SH-SY5Y (cell line): Measurements from ENCODE around the gene ISCA2.

ENCODE experiments used
- GATA2 ChIP-seq: IDR thresholded peaks from 2 replicates; pipeline ENCODE4 v1.6.1; 2011; ENCODE audit warnings: mild to moderate bottlenecking, low read depth, low read length
- GATA3 ChIP-seq: IDR thresholded peaks from 2 replicates; pipeline ENCODE4 v1.6.1; 2011; ENCODE audit warnings: low read depth, mild to moderate bottlenecking, low read length, moderate library complexity

GRCh38 chr14:74478996-74479635 lies 14.4 kb upstream of the ISCA2 start:
- TF ChIP-seq GATA2 (no peak), GATA3 (no peak)
